ENCODE data around the gene TMEM184A. TPM values are rescaled to one million over a fixed set of nuclear protein-coding genes. Genes with fewer than 3 reads are reported as not detected.
A peak's percentile ranks its signal among the peaks of the same experiment; 100 is the strongest.

TMEM184A gene
- total and polyA plus RNA-seq, 2 of the 13 experiments (the other 11 are each of a cell fraction or from before 2014, with no cell fraction given) = 9.5 to 20.4 TPM

DNA sequence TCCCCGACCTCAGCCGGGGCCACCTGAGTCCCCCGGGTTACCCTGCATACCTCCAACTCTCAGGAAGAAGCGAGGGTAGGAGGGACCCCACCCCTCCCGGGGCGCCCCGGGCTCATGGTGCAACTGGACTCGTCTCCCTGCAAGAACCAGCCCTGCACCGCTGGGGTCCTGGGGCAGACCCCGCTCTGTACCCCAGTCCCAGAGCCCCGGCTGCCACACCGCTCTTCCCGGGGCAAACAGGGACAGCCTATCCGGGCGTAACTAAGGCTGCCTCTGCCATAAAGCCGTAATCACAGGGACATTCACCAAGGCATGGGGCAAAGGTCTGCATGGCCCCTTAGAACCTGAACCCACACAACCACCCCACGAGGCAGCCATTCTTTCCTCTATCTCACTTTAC lies 32.2 kb downstream of the TMEM184A start (continued):
- TF ChIP-seq, protein P1, sequence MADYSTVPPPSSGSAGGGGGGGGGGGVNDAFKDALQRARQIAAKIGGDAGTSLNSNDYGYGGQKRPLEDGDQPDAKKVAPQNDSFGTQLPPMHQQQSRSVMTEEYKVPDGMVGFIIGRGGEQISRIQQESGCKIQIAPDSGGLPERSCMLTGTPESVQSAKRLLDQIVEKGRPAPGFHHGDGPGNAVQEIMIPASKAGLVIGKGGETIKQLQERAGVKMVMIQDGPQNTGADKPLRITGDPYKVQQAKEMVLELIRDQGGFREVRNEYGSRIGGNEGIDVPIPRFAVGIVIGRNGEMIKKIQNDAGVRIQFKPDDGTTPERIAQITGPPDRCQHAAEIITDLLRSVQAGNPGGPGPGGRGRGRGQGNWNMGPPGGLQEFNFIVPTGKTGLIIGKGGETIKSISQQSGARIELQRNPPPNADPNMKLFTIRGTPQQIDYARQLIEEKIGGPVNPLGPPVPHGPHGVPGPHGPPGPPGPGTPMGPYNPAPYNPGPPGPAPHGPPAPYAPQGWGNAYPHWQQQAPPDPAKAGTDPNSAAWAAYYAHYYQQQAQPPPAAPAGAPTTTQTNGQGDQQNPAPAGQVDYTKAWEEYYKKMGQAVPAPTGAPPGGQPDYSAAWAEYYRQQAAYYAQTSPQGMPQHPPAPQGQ (CRISPR knock-in tag; IDR thresholded peaks at IDR 0.05; ENCODE audit: borderline replicate concordance) = no peak
- TF ChIP-seq EEA1 (CRISPR knock-in tag; IDR thresholded peaks at IDR 0.05; ENCODE audit: borderline replicate concordance) = no peak
- TF ChIP-seq, protein P2, sequence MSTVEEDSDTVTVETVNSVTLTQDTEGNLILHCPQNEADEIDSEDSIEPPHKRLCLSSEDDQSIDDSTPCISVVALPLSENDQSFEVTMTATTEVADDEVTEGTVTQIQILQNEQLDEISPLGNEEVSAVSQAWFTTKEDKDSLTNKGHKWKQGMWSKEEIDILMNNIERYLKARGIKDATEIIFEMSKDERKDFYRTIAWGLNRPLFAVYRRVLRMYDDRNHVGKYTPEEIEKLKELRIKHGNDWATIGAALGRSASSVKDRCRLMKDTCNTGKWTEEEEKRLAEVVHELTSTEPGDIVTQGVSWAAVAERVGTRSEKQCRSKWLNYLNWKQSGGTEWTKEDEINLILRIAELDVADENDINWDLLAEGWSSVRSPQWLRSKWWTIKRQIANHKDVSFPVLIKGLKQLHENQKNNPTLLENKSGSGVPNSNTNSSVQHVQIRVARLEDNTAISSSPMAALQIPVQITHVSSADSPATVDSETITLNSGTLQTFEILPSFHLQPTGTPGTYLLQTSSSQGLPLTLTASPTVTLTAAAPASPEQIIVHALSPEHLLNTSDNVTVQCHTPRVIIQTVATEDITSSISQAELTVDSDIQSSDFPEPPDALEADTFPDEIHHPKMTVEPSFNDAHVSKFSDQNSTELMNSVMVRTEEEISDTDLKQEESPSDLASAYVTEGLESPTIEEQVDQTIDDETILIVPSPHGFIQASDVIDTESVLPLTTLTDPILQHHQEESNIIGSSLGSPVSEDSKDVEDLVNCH (CRISPR knock-in tag; IDR thresholded peaks at IDR 0.05) = no peak

DNA sequence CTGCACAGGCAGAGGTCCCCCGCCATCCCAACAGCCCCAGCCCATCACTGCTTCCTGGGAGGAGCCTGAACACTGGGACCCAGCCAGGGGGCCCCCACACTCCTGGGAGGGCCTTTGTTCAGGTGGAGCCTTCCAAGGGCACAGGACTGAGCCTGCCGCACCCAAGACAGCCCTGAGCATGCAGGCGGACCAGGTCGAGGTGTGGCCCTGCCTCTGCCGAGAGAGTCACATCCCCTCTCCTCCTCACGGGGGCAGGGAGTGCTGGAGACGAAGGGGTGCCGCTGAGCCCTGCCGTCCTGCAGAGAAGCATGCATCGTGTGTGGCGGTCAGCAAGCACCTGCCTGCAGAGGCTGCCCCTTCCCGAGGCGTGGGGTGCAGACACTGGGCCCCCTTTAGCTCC lies 32.8 kb downstream of the TMEM184A start:
- WGBS (ENCODE audit: low lambda C conversion rate) = 0% methylated on average over 1 of the region's 13 CpGs
- Histone ChIP-seq H3K36me3 (replicated peaks in 1 of 2; ENCODE audit: control insufficient read depth in 1 of 2, insufficient read depth in 2 of 2, low read length in 2 of 2) (no peaks in the 10 kb centered on the region), H4K20me1 (ENCODE audit: insufficient read depth, low read length) (no peaks in the 10 kb centered on the region), H3K4me2 (ENCODE audit: low read depth, low read length) (peak overlapping the region; percentile 74), H3K27me3 (ENCODE audit: control insufficient read depth in 1 of 2, insufficient read depth in 2 of 2, low read length in 2 of 2) (peaks cover 0 to 28% of the 10 kb centered on the region in 2 experiments; a peak in 4 of 5 replicates), H3K27ac (ENCODE audit: extremely low read length, insufficient read depth, low read length) (no peak overlapping the region), H3K4me1 (ENCODE audit: insufficient read depth, low read length) (peaks cover 51% of the 10 kb centered on the region), H3K79me2 (ENCODE audit: insufficient read depth, low read length) (no peaks in the 10 kb centered on the region), H3K9ac (ENCODE audit: insufficient read depth, low read depth, low read length) (0 out of 2 replicates have a peak overlapping the region, but pooled peaks have one; percentile 27), H3K9me3 (ENCODE audit: low read length) (no peaks in the 10 kb centered on the region), H2AFZ (ENCODE audit: low read length) (no peak overlapping the region), H3K4me3 (replicated peaks in 1 of 3; ENCODE audit: insufficient read depth in 1 of 3, low read depth in 2 of 3, low read length in 3 of 3) (peak overlapping the region in 2 of 3 experiments; percentile 32 to 65; a peak in 4 of 6 replicates)
- DNase-seq (ENCODE audit: low spot score) (no peak), ATAC-seq (peak; percentile 73), FAIRE-seq (no peak)
- intact Hi-C loops (cut with micrococcal nuclease; ENCODE audit: unreplicated experiment) (loop anchor here (5.0 kb wide), 1 partner anchor 34 kb away; the partner anchor contains the start of gene TMEM184A), in situ Hi-C loops (cut with HindIII; ENCODE audit: extremely low pct_ligation_motif_present, low pct_unique_long_range_greater_than_20kb) (no loop called here)
- no TSS peak for BruUV-seq (replicated peaks)
- ChIA-PET CTCF (ENCODE audit: low intra/inter-chr PET ratio, low total read pairs) (no interaction called here), POLR2A (no interaction called here)
- no peak for TF ChIP-seq ZSCAN30 (CRISPR knock-in tag; IDR thresholded peaks at IDR 0.05)
- TF ChIP-seq PRMT3 (CRISPR knock-in tag; IDR thresholded peaks at IDR 0.05; ENCODE audit: borderline replicate concordance, low read depth) = no peak
- no peak for TF ChIP-seq ZNF383 (CRISPR knock-in tag; IDR thresholded peaks at IDR 0.05; ENCODE audit: borderline replicate concordance)
- TF ChIP-seq POGZ (CRISPR knock-in tag; IDR thresholded peaks at IDR 0.05) = no peak
- no peak for TF ChIP-seq NKX3-1 (CRISPR knock-in tag; IDR thresholded peaks at IDR 0.05)
- no peak for TF ChIP-seq LCORL (IDR thresholded peaks at IDR 0.05)
- TF ChIP-seq LCORL (CRISPR knock-in tag; IDR thresholded peaks at IDR 0.05) = peak; percentile 68
- no peak for TF ChIP-seq RFXANK (CRISPR knock-in tag; IDR thresholded peaks at IDR 0.05)
- no peak for TF ChIP-seq TOPORS (CRISPR knock-in tag; IDR thresholded peaks at IDR 0.05)
- TF ChIP-seq SAP130 (CRISPR knock-in tag; IDR thresholded peaks at IDR 0.05; ENCODE audit: low read depth) = peak; percentile 16; the same call in 1 of the 2 replicates
- TF ChIP-seq SP5 (CRISPR knock-in tag; IDR thresholded peaks at IDR 0.05; ENCODE audit: borderline replicate concordance, low read depth) = no peak
- TF ChIP-seq ZNF782 (CRISPR knock-in tag; IDR thresholded peaks at IDR 0.05; ENCODE audit: borderline replicate concordance) = no peak
- TF ChIP-seq, protein P3, sequence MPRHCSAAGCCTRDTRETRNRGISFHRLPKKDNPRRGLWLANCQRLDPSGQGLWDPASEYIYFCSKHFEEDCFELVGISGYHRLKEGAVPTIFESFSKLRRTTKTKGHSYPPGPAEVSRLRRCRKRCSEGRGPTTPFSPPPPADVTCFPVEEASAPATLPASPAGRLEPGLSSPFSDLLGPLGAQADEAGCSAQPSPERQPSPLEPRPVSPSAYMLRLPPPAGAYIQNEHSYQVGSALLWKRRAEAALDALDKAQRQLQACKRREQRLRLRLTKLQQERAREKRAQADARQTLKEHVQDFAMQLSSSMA (CRISPR knock-in tag; IDR thresholded peaks at IDR 0.05) = no peak
- TF ChIP-seq, protein P4, sequence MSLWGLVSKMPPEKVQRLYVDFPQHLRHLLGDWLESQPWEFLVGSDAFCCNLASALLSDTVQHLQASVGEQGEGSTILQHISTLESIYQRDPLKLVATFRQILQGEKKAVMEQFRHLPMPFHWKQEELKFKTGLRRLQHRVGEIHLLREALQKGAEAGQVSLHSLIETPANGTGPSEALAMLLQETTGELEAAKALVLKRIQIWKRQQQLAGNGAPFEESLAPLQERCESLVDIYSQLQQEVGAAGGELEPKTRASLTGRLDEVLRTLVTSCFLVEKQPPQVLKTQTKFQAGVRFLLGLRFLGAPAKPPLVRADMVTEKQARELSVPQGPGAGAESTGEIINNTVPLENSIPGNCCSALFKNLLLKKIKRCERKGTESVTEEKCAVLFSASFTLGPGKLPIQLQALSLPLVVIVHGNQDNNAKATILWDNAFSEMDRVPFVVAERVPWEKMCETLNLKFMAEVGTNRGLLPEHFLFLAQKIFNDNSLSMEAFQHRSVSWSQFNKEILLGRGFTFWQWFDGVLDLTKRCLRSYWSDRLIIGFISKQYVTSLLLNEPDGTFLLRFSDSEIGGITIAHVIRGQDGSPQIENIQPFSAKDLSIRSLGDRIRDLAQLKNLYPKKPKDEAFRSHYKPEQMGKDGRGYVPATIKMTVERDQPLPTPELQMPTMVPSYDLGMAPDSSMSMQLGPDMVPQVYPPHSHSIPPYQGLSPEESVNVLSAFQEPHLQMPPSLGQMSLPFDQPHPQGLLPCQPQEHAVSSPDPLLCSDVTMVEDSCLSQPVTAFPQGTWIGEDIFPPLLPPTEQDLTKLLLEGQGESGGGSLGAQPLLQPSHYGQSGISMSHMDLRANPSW (CRISPR knock-in tag; IDR thresholded peaks at IDR 0.05; ENCODE audit: borderline replicate concordance) = no peak

Measured in HepG2 (cell line).